SK-N-MC (cell line): ENCODE data around the gene CD177.
"Not testable (repeated sequence)": the region's sequence is repeated elsewhere in the genome, so short reads cannot be mapped to it uniquely, and the experiment has no call there.

Experiments
- EZH2 ChIP-seq: fragments of 200-600 bp; sonication (generic); IDR thresholded peaks from one replicate; pipeline ENCODE4 v1.6.1; 2017; ENCODE audit warnings: antibody characterized with exemption
- FOXP2 ChIP-seq: optimal IDR thresholded peaks from 2 replicates; pipeline ENCODE3; 2011; ENCODE audit warnings: mild to moderate bottlenecking, moderate library complexity; ENCODE audit not compliant: insufficient read depth; ENCODE audit errors: extremely low read length, control extremely low read depth
- POLR2AphosphoS5 ChIP-seq: IDR thresholded peaks from 2 replicates; pipeline ENCODE4 v1.6.1; 2012; ENCODE audit warnings: mild to moderate bottlenecking, low read depth, low read length, borderline replicate concordance

GRCh38 chr19:43326761-43327160 is 26.7 kb upstream of the CD177 start:
- not testable (repeated sequence) for TF ChIP-seq EZH2, FOXP2, POLR2AphosphoS5
